WTC11 (cell line): Measurements from ENCODE around the gene C2orf72. TPM values are rescaled to one million over a fixed set of nuclear protein-coding genes. Genes with fewer than 3 reads are reported as not detected.
"Not testable (repeated sequence)": the region's sequence is repeated elsewhere in the genome, so short reads cannot be mapped to it uniquely, and the experiment has no call there.

Experiments used
- ATAC-seq: fragments of 200-7000 bp; cut with Tn5 transposase; 2 replicates; pipeline ENCODE4 v1.10.0; 2021; ENCODE audit warnings: mild to moderate bottlenecking, moderate library complexity
- CTCF ChIA-PET: fragments of 300-600 bp; sonication (Branson Sonifier 250); formaldehyde crosslinking; loops from one replicate; lab custom pipeline; 2021; ENCODE audit warnings: antibody characterized with exemption; lab: Charles Lee
- POLR2A ChIA-PET: fragments of 350-600 bp; sonication (Branson Sonifier 250); formaldehyde crosslinking; loops from one replicate; lab custom pipeline; 2021; ENCODE audit warnings: antibody characterized with exemption; lab: Charles Lee
- DNase-seq: peaks from one replicate; pipeline ENCODE4 v3.0.0; 2021; ENCODE audit warnings: low spot score
- H3K27ac Mint-ChIP-seq: 2 replicates; pipeline ENCODE4 v1.8.0; 2021; ENCODE audit warnings: mixed read lengths
- H3K27me3 Mint-ChIP-seq: 2 replicates; pipeline ENCODE4 v1.8.0; 2021; ENCODE audit warnings: low read depth, mild to moderate bottlenecking, moderate library complexity, mixed read lengths
- H3K36me3 Mint-ChIP-seq: 2 replicates; pipeline ENCODE4 v1.8.0; 2021; ENCODE audit warnings: mixed read lengths
- H3K4me1 Mint-ChIP-seq: 2 replicates; pipeline ENCODE4 v1.8.0; 2022; ENCODE audit warnings: mixed read lengths
- H3K4me3 Mint-ChIP-seq: 2 replicates; pipeline ENCODE4 v1.8.0; 2021; ENCODE audit warnings: mild to moderate bottlenecking, moderate library complexity, mixed read lengths
- H3K9me3 Mint-ChIP-seq: 2 replicates; pipeline ENCODE4 v1.8.0; 2021; ENCODE audit warnings: mixed read lengths
- CREM ChIP-seq: sonication (generic); formaldehyde crosslinking; IDR thresholded peaks from 2 replicates; pipeline ENCODE4 v1.8.1; 2022; ENCODE audit warnings: mild to moderate bottlenecking, missing genetic modification reagents, moderate library complexity
- GABPB1 ChIP-seq: sonication (generic); formaldehyde crosslinking; IDR thresholded peaks from 2 replicates; pipeline ENCODE4 v1.8.1; 2023; ENCODE audit warnings: mild to moderate bottlenecking, missing genetic modification reagents
- GRHL2 ChIP-seq: fragments of 250-450 bp; sonication (Bioruptor Pico); IDR thresholded peaks from 2 replicates; pipeline ENCODE4 v1.8.0; 2022; ENCODE audit warnings: mild to moderate bottlenecking, moderate library complexity; ENCODE audit not compliant: insufficient replicate concordance, severe bottlenecking
- MXD4 ChIP-seq: fragments of 250-450 bp; sonication (Bioruptor Pico); IDR thresholded peaks from 2 replicates; pipeline ENCODE4 v1.8.0; 2021; ENCODE audit warnings: mild to moderate bottlenecking, moderate library complexity, borderline replicate concordance
- NFE2L1 ChIP-seq: sonication (generic); formaldehyde crosslinking; IDR thresholded peaks from 2 replicates; pipeline ENCODE4 v1.8.1; 2023; ENCODE audit warnings: missing genetic modification reagents
- NFYB ChIP-seq: sonication (generic); formaldehyde crosslinking; conservative IDR thresholded peaks from 2 replicates; pipeline ENCODE4 v1.8.0; 2022; ENCODE audit warnings: low read depth, missing genetic modification reagents
- NR1H2 ChIP-seq: sonication (generic); formaldehyde crosslinking; IDR thresholded peaks from 2 replicates; pipeline ENCODE4 v1.9.0; 2021; ENCODE audit warnings: mild to moderate bottlenecking, moderate library complexity, missing genetic modification reagents
- SMAD4 ChIP-seq: sonication (generic); formaldehyde crosslinking; IDR thresholded peaks from 2 replicates; pipeline ENCODE4 v1.8.0; 2022; ENCODE audit warnings: mild to moderate bottlenecking, missing genetic modification reagents
- SP1 ChIP-seq: sonication (generic); formaldehyde crosslinking; conservative IDR thresholded peaks from 2 replicates; pipeline ENCODE4 v1.8.1; 2022; ENCODE audit warnings: missing genetic modification reagents
- ZNF317 ChIP-seq: sonication (generic); formaldehyde crosslinking; IDR thresholded peaks from 2 replicates; pipeline ENCODE4 v1.8.1; 2023; ENCODE audit warnings: low read depth, mild to moderate bottlenecking, moderate library complexity, missing genetic modification reagents, borderline replicate concordance
- ZNF671 ChIP-seq: fragments of 250-450 bp; sonication (Bioruptor Pico); IDR thresholded peaks from 2 replicates; pipeline ENCODE4 v1.8.0; 2021; ENCODE audit warnings: mild to moderate bottlenecking
- total RNA-seq: library from RNA; stranded (reverse); gene quantifications from 3 replicates; pipeline ENCODE4 v1.2.3, GENCODE V29; 2021
- TF ChIP-seq, protein P1 (sequence below): sonication (generic); formaldehyde crosslinking; conservative IDR thresholded peaks from 2 replicates; pipeline ENCODE4 v1.8.1; 2022; ENCODE audit warnings: mild to moderate bottlenecking, missing genetic modification reagents
- TF ChIP-seq, protein P2 (sequence below): fragments of 250-450 bp; sonication (Bioruptor Pico); IDR thresholded peaks from 2 replicates; pipeline ENCODE4 v2.1.2; 2022; ENCODE audit warnings: mild to moderate bottlenecking, moderate library complexity
- TF ChIP-seq, protein P3 (sequence below): fragments of 200-600 bp; IDR thresholded peaks from 2 replicates; pipeline ENCODE4 v1.8.0; 2022; ENCODE audit warnings: antibody characterized with exemption
- TF ChIP-seq, protein P4 (sequence below): fragments of 250-450 bp; sonication (Bioruptor Pico); conservative IDR thresholded peaks from 2 replicates; pipeline ENCODE4 v1.9.0; 2021; ENCODE audit warnings: mild to moderate bottlenecking
- TF ChIP-seq, protein P5 (sequence below): sonication (generic); formaldehyde crosslinking; IDR thresholded peaks from 2 replicates; pipeline ENCODE4 v1.8.0; 2023; ENCODE audit warnings: mild to moderate bottlenecking, missing genetic modification reagents

The C2orf72 gene
- total RNA-seq, 1 experiment from 2014 or later: 1.7 TPM

DNA sequence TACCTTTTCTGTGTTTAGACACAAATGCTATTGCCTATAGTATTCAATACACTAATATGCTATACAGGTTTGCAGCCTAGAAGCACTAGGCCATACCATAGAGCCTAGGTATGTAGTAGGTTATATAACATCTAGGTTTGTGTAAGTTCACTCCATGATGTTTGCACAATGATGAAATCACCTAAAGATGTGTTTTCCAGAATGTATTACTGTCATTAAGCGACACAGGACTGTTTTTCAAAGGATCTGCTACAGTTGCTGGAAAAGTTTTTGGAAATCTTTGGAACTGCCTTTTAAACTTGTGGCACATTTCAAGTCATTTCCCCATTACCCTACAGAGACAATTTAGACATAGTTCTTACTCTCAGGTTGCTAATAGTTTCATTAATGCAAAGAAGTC is 28.6 kb downstream of the C2orf72 start:
- ChIA-PET CTCF (no interaction called here), POLR2A (no interaction called here)
- no peaks in the 10 kb centered on the region for H3K4me1 Mint-ChIP-seq
- no peaks in the 10 kb centered on the region for H3K9me3 Mint-ChIP-seq
- no peak for ATAC-seq
- H3K36me3 Mint-ChIP-seq: peaks cover 79% of the 10 kb centered on the region
- no peak for TF ChIP-seq ZNF317 (CRISPR knock-in tag)
- peak; percentile 91 for TF ChIP-seq GABPB1
- TF ChIP-seq, protein P1, sequence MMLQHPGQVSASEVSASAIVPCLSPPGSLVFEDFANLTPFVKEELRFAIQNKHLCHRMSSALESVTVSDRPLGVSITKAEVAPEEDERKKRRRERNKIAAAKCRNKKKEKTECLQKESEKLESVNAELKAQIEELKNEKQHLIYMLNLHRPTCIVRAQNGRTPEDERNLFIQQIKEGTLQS (CRISPR knock-in tag): no peak
- H3K27ac Mint-ChIP-seq: no peak overlapping the region
- H3K4me3 Mint-ChIP-seq: no peak overlapping the region
- H3K27me3 Mint-ChIP-seq: no peaks in the 10 kb centered on the region
- DNase-seq: no peak

DNA sequence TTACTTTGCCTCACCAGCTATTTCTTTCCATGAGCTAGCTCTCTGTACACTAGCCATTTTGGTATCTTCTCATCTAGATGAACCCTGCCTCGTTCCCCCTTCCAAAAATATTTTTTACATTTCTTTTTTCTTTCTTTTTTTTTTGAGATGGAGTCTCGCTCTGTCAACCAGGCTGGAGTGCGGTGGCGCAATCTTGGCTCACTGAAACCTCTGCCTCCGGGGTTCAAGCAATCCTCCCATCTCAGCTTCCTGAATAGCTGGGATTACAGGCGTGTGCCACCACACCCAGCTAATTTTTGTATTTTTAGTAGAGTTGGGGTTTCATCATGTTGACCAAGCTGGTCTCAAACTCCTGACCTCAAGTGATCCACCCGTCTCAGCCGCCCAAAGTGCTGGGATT is 30.2 kb downstream of the C2orf72 start:
- H3K27ac Mint-ChIP-seq, POLR2A ChIA-PET, H3K4me1 Mint-ChIP-seq, H3K4me3 Mint-ChIP-seq, H3K27me3 Mint-ChIP-seq, H3K9me3 Mint-ChIP-seq, ATAC-seq, DNase-seq: not testable (repeated sequence)
- CTCF ChIA-PET: interaction anchor here (0.6 to 1.4 kb wide), 3 partner anchors 14 to 611 kb away, joined by 3 to 6 read pairs (median 4); no protein-coding TSS in a partner anchor
- peaks cover 75% of the 10 kb centered on the region for H3K36me3 Mint-ChIP-seq

DNA sequence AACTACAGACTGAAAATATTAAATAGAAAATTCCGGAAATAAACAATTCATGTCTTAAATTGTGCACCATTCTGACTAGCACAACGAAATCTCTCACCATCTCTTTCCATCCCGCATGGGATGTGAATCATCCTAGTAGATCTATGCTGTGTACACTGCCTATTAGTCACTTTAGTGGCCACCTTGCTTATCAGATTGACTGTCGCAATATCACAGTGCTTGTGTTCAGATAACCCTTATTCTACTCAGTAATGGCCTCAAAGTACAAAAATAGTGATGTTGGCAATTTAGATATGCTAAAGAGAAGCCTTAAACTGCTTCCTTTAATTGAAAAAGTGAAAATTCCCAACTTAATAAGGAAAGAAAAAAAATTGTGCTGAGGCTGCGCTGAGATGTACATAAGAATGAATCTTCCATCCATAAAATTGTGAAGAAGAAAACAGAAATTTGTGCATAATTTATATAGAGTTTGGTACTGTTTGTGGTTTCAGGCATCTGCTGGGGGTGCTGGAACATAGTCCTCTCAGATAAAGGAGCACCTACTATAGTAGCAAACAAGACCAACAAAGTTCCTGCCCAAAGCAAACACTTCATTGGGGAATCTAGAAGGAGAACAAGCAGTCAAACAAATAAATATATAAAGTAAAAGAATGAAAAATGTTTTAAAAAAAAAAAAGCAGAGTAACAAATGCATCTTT is 31.4 kb downstream of the C2orf72 start:
- no peaks in the 10 kb centered on the region for H3K9me3 Mint-ChIP-seq
- ATAC-seq: no peak
- no peaks in the 10 kb centered on the region for H3K27me3 Mint-ChIP-seq
- ChIA-PET CTCF (no interaction called here), POLR2A (no interaction called here)
- peaks cover 71% of the 10 kb centered on the region for H3K36me3 Mint-ChIP-seq
- no peak for DNase-seq
- no peak overlapping the region for H3K27ac Mint-ChIP-seq
- H3K4me3 Mint-ChIP-seq: no peak overlapping the region
- H3K4me1 Mint-ChIP-seq: no peaks in the 10 kb centered on the region
- TF ChIP-seq GABPB1 (peak; percentile 64; the same call in 1 of the 2 replicates), CREM (no peak)
- TF ChIP-seq, protein P2, sequence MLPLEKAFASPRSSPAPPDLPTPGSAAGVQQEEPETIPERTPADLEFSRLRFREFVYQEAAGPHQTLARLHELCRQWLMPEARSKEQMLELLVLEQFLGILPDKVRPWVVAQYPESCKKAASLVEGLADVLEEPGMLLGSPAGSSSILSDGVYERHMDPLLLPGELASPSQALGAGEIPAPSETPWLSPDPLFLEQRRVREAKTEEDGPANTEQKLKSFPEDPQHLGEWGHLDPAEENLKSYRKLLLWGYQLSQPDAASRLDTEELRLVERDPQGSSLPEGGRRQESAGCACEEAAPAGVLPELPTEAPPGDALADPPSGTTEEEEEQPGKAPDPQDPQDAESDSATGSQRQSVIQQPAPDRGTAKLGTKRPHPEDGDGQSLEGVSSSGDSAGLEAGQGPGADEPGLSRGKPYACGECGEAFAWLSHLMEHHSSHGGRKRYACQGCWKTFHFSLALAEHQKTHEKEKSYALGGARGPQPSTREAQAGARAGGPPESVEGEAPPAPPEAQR (CRISPR knock-in tag): no peak

DNA sequence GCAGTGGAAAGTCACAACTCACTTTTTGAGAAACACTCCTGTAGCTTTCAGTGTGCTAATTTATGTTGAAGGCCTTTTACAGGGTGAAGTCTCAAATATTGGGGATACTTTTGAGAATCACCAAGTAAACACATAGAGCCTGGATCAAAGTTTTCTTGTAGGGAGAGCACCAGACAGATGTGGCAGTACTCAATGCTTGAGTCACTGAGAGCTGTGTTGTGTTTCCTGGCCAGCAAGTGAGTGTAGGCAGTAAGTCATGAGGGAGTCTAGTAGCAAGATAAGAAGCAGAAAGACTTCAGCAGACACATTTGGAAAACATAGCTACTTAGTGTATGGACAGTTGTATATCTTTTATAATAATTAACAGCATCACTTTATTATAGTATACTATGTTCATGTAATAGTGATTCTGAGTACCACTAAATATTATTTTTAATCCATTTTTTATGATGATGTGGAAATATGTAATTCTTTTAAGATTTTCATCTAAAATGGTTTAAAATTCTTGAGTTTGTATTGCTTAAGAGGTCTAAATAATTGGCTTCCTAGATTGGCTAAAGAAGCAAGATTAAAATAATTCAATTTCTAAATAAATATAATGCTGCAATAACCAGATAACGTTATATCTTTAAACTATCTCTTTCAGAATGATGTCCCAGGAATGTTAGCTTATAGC is 32.2 kb downstream of the C2orf72 start:
- DNase-seq (no peak), ATAC-seq (no peak)
- ChIA-PET POLR2A (no interaction called here), CTCF (interaction anchor here (0.6 kb wide), 1 partner anchor 142 kb away, joined by 3 read pairs; no protein-coding TSS in a partner anchor)
- no peaks in the 10 kb centered on the region for H3K27me3 Mint-ChIP-seq
- no peak overlapping the region for H3K4me3 Mint-ChIP-seq
- H3K36me3 Mint-ChIP-seq: peaks cover 64% of the 10 kb centered on the region
- no peak overlapping the region for H3K27ac Mint-ChIP-seq
- H3K4me1 Mint-ChIP-seq: no peaks in the 10 kb centered on the region
- H3K9me3 Mint-ChIP-seq: no peaks in the 10 kb centered on the region
- no peak for TF ChIP-seq SP1 (CRISPR knock-in tag)
- no peak for TF ChIP-seq NFE2L1 (CRISPR knock-in tag)
- TF ChIP-seq, protein P3, sequence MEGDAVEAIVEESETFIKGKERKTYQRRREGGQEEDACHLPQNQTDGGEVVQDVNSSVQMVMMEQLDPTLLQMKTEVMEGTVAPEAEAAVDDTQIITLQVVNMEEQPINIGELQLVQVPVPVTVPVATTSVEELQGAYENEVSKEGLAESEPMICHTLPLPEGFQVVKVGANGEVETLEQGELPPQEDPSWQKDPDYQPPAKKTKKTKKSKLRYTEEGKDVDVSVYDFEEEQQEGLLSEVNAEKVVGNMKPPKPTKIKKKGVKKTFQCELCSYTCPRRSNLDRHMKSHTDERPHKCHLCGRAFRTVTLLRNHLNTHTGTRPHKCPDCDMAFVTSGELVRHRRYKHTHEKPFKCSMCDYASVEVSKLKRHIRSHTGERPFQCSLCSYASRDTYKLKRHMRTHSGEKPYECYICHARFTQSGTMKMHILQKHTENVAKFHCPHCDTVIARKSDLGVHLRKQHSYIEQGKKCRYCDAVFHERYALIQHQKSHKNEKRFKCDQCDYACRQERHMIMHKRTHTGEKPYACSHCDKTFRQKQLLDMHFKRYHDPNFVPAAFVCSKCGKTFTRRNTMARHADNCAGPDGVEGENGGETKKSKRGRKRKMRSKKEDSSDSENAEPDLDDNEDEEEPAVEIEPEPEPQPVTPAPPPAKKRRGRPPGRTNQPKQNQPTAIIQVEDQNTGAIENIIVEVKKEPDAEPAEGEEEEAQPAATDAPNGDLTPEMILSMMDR: no peak
- TF ChIP-seq NFYB: no peak
- TF ChIP-seq, protein P4, sequence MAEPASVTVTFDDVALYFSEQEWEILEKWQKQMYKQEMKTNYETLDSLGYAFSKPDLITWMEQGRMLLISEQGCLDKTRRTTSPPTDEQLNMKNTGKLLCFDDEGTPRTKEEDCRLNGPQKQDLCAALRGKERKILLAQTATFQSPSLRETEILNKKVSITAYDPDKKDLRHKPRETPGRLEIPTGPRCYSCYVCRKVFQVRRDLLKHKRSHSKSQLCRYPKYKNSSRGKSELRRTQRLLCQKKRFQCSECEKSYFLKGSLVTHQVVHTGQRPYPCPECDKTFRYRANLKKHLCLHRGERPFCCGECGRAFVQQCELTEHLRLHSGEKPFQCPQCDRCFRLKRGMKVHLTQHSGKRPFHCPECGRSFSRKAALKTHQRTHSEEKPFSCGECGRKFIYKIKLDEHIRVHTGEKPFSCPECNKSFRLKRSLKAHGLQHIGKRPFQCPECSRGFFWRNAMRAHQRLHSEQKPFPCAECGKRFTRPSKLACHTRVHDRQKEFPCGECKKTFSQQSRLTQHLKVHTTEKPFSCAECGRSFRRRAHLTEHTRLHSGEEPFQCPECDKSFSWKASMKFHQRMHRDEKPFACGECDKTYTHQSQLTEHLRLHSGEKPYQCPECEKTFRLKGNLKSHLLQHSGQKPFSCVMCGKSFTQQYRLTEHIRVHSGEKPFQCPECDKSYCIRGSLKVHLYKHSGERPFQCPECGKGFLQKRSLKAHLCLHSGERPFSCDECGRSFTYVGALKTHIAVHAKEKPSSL (CRISPR knock-in tag): no peak
- no peak for TF ChIP-seq NR1H2 (CRISPR knock-in tag)
- TF ChIP-seq ZNF671: no peak
- no peak for TF ChIP-seq GRHL2 (CRISPR knock-in tag)
- TF ChIP-seq SMAD4 (CRISPR knock-in tag): no peak
- no peak for TF ChIP-seq MXD4 (CRISPR knock-in tag)
- TF ChIP-seq, protein P5, sequence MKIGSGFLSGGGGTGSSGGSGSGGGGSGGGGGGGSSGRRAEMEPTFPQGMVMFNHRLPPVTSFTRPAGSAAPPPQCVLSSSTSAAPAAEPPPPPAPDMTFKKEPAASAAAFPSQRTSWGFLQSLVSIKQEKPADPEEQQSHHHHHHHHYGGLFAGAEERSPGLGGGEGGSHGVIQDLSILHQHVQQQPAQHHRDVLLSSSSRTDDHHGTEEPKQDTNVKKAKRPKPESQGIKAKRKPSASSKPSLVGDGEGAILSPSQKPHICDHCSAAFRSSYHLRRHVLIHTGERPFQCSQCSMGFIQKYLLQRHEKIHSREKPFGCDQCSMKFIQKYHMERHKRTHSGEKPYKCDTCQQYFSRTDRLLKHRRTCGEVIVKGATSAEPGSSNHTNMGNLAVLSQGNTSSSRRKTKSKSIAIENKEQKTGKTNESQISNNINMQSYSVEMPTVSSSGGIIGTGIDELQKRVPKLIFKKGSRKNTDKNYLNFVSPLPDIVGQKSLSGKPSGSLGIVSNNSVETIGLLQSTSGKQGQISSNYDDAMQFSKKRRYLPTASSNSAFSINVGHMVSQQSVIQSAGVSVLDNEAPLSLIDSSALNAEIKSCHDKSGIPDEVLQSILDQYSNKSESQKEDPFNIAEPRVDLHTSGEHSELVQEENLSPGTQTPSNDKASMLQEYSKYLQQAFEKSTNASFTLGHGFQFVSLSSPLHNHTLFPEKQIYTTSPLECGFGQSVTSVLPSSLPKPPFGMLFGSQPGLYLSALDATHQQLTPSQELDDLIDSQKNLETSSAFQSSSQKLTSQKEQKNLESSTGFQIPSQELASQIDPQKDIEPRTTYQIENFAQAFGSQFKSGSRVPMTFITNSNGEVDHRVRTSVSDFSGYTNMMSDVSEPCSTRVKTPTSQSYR (CRISPR knock-in tag): no peak
